Measurements from ENCODE around the gene C14orf93.

GRCh38 chr14:22952418-22952817 is 57.5 kb downstream of the C14orf93 start:
- TF ChIP-seq CTCF (IDR thresholded peaks at IDR 0.05): no peak
- TF ChIP-seq POLR2A (IDR thresholded peaks at IDR 0.05): no peak
